HEK293 (cell line): ENCODE data around the gene AKR7A2.

ENCODE experiments used
- CTCF ChIA-PET: fragments of 350-600 bp; formaldehyde crosslinking; extraction: SDS; loops from one replicate; lab custom pipeline; 2021; ENCODE audit warnings: antibody characterized with exemption; lab: Yijun Ruan, JAX
- POLR2A ChIA-PET: fragments of 300-600 bp; formaldehyde crosslinking; extraction: SDS; loops from one replicate; lab custom pipeline; 2020; ENCODE audit warnings: antibody characterized with exemption, inconsistent platforms; lab: Yijun Ruan, JAX
- H3K27ac ChIP-seq: fragments of 200-500 bp; sonication (Bioruptor generic); 2 replicates; pipeline ENCODE4 v1.5.1; 2014; ENCODE audit warnings: low read depth, low read length, control low read depth, inconsistent platforms; ENCODE audit errors: extremely low read depth
- H3K36me3 ChIP-seq, 2 experiments: fragments of 200-500 bp in 1 of 2; sonication (Bioruptor generic) in 1 of 2; 1 replicate in 1 of 2; 2 replicates in 1 of 2; pipeline ENCODE4 v1.5.1; 2014 to 2017; ENCODE audit warnings: inconsistent platforms in 2 of 2, low read length in 2 of 2; ENCODE audit not compliant: control insufficient read depth in 2 of 2, insufficient read depth in 1 of 2
- H3K4me1 ChIP-seq: fragments of 200-500 bp; sonication (Bioruptor generic); 2 replicates; pipeline ENCODE4 v1.5.1; 2014; ENCODE audit warnings: mild to moderate bottlenecking, low read length, inconsistent platforms; ENCODE audit not compliant: control insufficient read depth, insufficient read depth
- H3K4me3 ChIP-seq: 2 replicates; pipeline ENCODE4 v1.5.1; 2011; ENCODE audit warnings: low read depth, mild to moderate bottlenecking, control low read depth, low read length, moderate library complexity
- H3K9me3 ChIP-seq: fragments of 200-500 bp; sonication (Bioruptor generic); 2 replicates; pipeline ENCODE4 v1.5.1; 2014; ENCODE audit warnings: low read depth, low read length, inconsistent platforms; ENCODE audit not compliant: control insufficient read depth, insufficient read depth
- AEBP2 ChIP-seq: fragments of 450-650 bp; formaldehyde crosslinking; IDR thresholded peaks from 2 replicates; pipeline ENCODE4 v1.5.1; 2016; ENCODE audit warnings: missing biosample characterization, missing genetic modification characterization, borderline replicate concordance
- HOXC10 ChIP-seq: sonication (generic); formaldehyde crosslinking; IDR thresholded peaks from 2 replicates; pipeline ENCODE4 v1.8.1; 2023; ENCODE audit warnings: mild to moderate bottlenecking, missing genetic modification reagents
- KLF17 ChIP-seq: fragments of 450-650 bp; formaldehyde crosslinking; IDR thresholded peaks from 2 replicates; pipeline ENCODE4 v1.5.1; 2016; ENCODE audit warnings: missing biosample characterization, missing genetic modification characterization
- ZBTB10 ChIP-seq: fragments of 450-650 bp; formaldehyde crosslinking; IDR thresholded peaks from 2 replicates; pipeline ENCODE4 v1.5.1; 2016; ENCODE audit warnings: missing biosample characterization, missing genetic modification characterization
- ZFP3 ChIP-seq: fragments of 450-650 bp; formaldehyde crosslinking; IDR thresholded peaks from 2 replicates; pipeline ENCODE4 v1.5.1; 2016; ENCODE audit warnings: low read depth, missing biosample characterization, missing genetic modification characterization
- ZNF398 ChIP-seq: fragments of 450-650 bp; formaldehyde crosslinking; IDR thresholded peaks from 2 replicates; pipeline ENCODE4 v1.5.1; 2017; ENCODE audit warnings: missing biosample characterization, missing genetic modification characterization
- ZNF423 ChIP-seq: fragments of 450-650 bp; formaldehyde crosslinking; IDR thresholded peaks from 2 replicates; pipeline ENCODE4 v1.5.1; 2016; ENCODE audit warnings: missing biosample characterization, missing genetic modification characterization
- ZNF600 ChIP-seq: fragments of 450-650 bp; formaldehyde crosslinking; IDR thresholded peaks from 2 replicates; pipeline ENCODE4 v1.5.1; 2016; ENCODE audit warnings: missing biosample characterization, missing genetic modification characterization

The AKR7A2 gene

GRCh38 chr1:19360843-19361610, 49.1 kb upstream of the AKR7A2 start:
- Histone ChIP-seq H3K4me3 (no peak overlapping the region), H3K27ac (no peak overlapping the region), H3K36me3 (peaks cover 4 to 32% of the 10 kb centered on the region in 2 experiments; a peak in 2 of 3 replicates), H3K4me1 (no peaks in the 10 kb centered on the region), H3K9me3 (no peaks in the 10 kb centered on the region)
- ChIA-PET CTCF (interaction anchor here (0.7 to 1.2 kb wide), 2 partner anchors 19 to 552 kb away, joined by 3 read pairs; no protein-coding TSS in a partner anchor), POLR2A (no interaction called here)
- TF ChIP-seq ZNF600 (tag by site-specific recombination): 0 out of 2 replicates have a peak, but pooled peaks have one; percentile 49
- TF ChIP-seq HOXC10 (CRISPR knock-in tag): no peak
- TF ChIP-seq, all 188 proteins: peak for 1

GRCh38 chr1:19360432-19360831, 48.5 kb upstream of the AKR7A2 start:
- POLR2A ChIA-PET: no interaction called here
- no peak overlapping the region for H3K27ac ChIP-seq
- no peaks in the 10 kb centered on the region for H3K9me3 ChIP-seq
- H3K36me3 ChIP-seq: peaks cover 4 to 38% of the 10 kb centered on the region in 2 experiments; a peak in 2 of 3 replicates
- CTCF ChIA-PET: interaction anchor here (0.7 to 1.2 kb wide), 2 partner anchors 18 to 551 kb away, joined by 3 read pairs; no protein-coding TSS in a partner anchor
- TF ChIP-seq ZFP3 (no peak), ZNF398 (tag by site-specific recombination) (no peak), ZBTB10 (no peak)
- TF ChIP-seq, all 188 proteins: peak for 0
- no peak overlapping the region for H3K4me3 ChIP-seq
- H3K4me1 ChIP-seq: no peaks in the 10 kb centered on the region

GRCh38 chr1:19360016-19360415, 48.1 kb upstream of the AKR7A2 start:
- H3K4me1 ChIP-seq: no peaks in the 10 kb centered on the region

More at GRCh38 chr1:19360016-19360415, 48.1 kb upstream of the AKR7A2 start:
- no peaks in the 10 kb centered on the region for H3K9me3 ChIP-seq
- TF ChIP-seq AEBP2 (tag by site-specific recombination) (no peak), ZNF423 (tag by site-specific recombination) (no peak), KLF17 (tag by site-specific recombination) (no peak)
- CTCF ChIA-PET: interaction anchor here (1.2 kb wide), 1 partner anchor 18 kb away, joined by 3 read pairs; no protein-coding TSS in a partner anchor
- no peak overlapping the region for H3K4me3 ChIP-seq
- POLR2A ChIA-PET: no interaction called here
- no peak overlapping the region for H3K27ac ChIP-seq
- peaks cover 3 to 37% of the 10 kb centered on the region in 2 experiments; a peak in 2 of 3 replicates for H3K36me3 ChIP-seq
